HepG2 (cell line): ENCODE measurements around the gene C2orf74. TPM values are rescaled to one million over a fixed set of nuclear protein-coding genes. Genes with fewer than 3 reads are reported as not detected.
"Not testable (repeated sequence)": the region's sequence is repeated elsewhere in the genome, so short reads cannot be mapped to it uniquely, and the experiment has no call there.

Experiments used
- ATAC-seq: fragments of 200-7000 bp; cut with Tn5 transposase; 3 replicates; pipeline ENCODE4 v1.9.1; 2020; ENCODE audit warnings: mild to moderate bottlenecking, moderate library complexity
- BruUV-seq: library from RNA; stranded (reverse); fragments of 400-500 nt; replicated peaks from 2 replicates; lab custom pipeline; 2021; lab: Mats Ljungman, UMichigan
- CTCF ChIA-PET: fragments of 300-600 bp; formaldehyde crosslinking; extraction: SDS; loops from one replicate; lab custom pipeline; 2021; ENCODE audit warnings: low total read pairs, inconsistent platforms, low intra/inter-chr PET ratio; lab: Yijun Ruan, JAX
- POLR2A ChIA-PET: fragments of 350-600 bp; sonication (Branson Sonifier 250); formaldehyde crosslinking; loops from one replicate; lab custom pipeline; 2020; ENCODE audit warnings: antibody characterized with exemption, inconsistent platforms; lab: Yijun Ruan, JAX
- DNase-seq: peaks from one replicate; pipeline ENCODE4 v3.0.0-alpha.2; 2015; ENCODE audit warnings: low spot score
- FAIRE-seq: peaks from 3 replicates; lab custom pipeline; 2011; peaks lifted over from hg19 to GRCh38; lab: Jason Lieb, UNC
- H2AFZ ChIP-seq: one replicate; pipeline ENCODE4 v1.6.1; 2011; ENCODE audit warnings: low read length, inconsistent platforms
- H3K27ac ChIP-seq: fragments of 300-600 bp; 3 replicates; pipeline ENCODE4 v1.8.0; 2011; ENCODE audit warnings: mixed run types, mild to moderate bottlenecking, mixed read lengths, low read length, inconsistent platforms; ENCODE audit not compliant: insufficient read depth; ENCODE audit errors: extremely low read length
- H3K27me3 ChIP-seq, 2 experiments: fragments of 200-600 bp in 1 of 2; 2 replicates in 1 of 2; 3 replicates in 1 of 2; pipeline versions ENCODE4 v1.6.0 to v1.8.0; 2011; ENCODE audit warnings: low read length in 2 of 2, mild to moderate bottlenecking in 2 of 2, moderate library complexity in 2 of 2, inconsistent platforms in 1 of 2; ENCODE audit not compliant: insufficient read depth in 2 of 2, control insufficient read depth in 1 of 2
- H3K36me3 ChIP-seq, 2 experiments: fragments of 200-600 bp in 1 of 2; replicated peaks in 1 of 2; 2 replicates in 1 of 2; 3 replicates in 1 of 2; pipeline versions ENCODE4 v1.5.1 to v1.8.0; 2011; ENCODE audit warnings: low read length in 2 of 2, inconsistent platforms in 1 of 2; ENCODE audit not compliant: insufficient read depth in 2 of 2, control insufficient read depth in 1 of 2
- H3K4me1 ChIP-seq: 2 replicates; pipeline ENCODE4 v1.5.1; 2012; ENCODE audit warnings: low read length, inconsistent platforms; ENCODE audit not compliant: insufficient read depth
- H3K4me2 ChIP-seq: 2 replicates; pipeline ENCODE4 v1.6.0; 2011; ENCODE audit warnings: low read depth, low read length, inconsistent platforms
- H3K4me3 ChIP-seq, 3 experiments: fragments of 200-600 bp in 1 of 3; sonication (generic), shearing (Covaris generic) in 1 of 3; replicated peaks in 1 of 3; 2 replicates each; pipeline ENCODE4 v1.5.1; 2011 to 2016; ENCODE audit warnings: low read length in 3 of 3, inconsistent platforms in 2 of 3, low read depth in 2 of 3, mild to moderate bottlenecking in 2 of 3, control low read depth in 1 of 3, mixed read lengths in 1 of 3; ENCODE audit not compliant: insufficient read depth in 1 of 3
- H3K79me2 ChIP-seq: one replicate; pipeline ENCODE4 v1.6.1; 2011; ENCODE audit warnings: low read length, inconsistent platforms; ENCODE audit not compliant: insufficient read depth
- H3K9ac ChIP-seq: 2 replicates; pipeline ENCODE4 v1.6.0; 2011; ENCODE audit warnings: mild to moderate bottlenecking, low read depth, low read length, inconsistent platforms; ENCODE audit not compliant: insufficient read depth
- H3K9me3 ChIP-seq: 2 replicates; pipeline ENCODE4 v1.5.1; 2012; ENCODE audit warnings: mild to moderate bottlenecking, low read length
- H4K20me1 ChIP-seq: 2 replicates; pipeline ENCODE4 v1.6.0; 2011; ENCODE audit warnings: inconsistent platforms, mild to moderate bottlenecking, low read length, moderate library complexity; ENCODE audit not compliant: insufficient read depth
- AHR ChIP-seq: IDR thresholded peaks from 2 replicates; pipeline ENCODE4 v1.6.1; 2018; ENCODE audit warnings: missing genetic modification reagents, missing compliant biosample characterization
- ATF1 ChIP-seq: IDR thresholded peaks from 2 replicates; pipeline ENCODE4 v1.6.1; 2016; ENCODE audit warnings: mild to moderate bottlenecking, control low read depth
- CERS6 ChIP-seq: sonication (generic); formaldehyde crosslinking; IDR thresholded peaks from 2 replicates; pipeline ENCODE4 v1.5.0; 2020; ENCODE audit warnings: missing genetic modification reagents
- MAFG ChIP-seq: sonication (generic); formaldehyde crosslinking; IDR thresholded peaks from 2 replicates; pipeline ENCODE4 v1.5.1; 2020; ENCODE audit warnings: mild to moderate bottlenecking, missing genetic modification reagents
- POGZ ChIP-seq: sonication (generic); formaldehyde crosslinking; IDR thresholded peaks from 2 replicates; pipeline ENCODE4 v1.4.0; 2020; ENCODE audit warnings: mild to moderate bottlenecking, missing genetic modification reagents
- SALL2 ChIP-seq: sonication (generic); formaldehyde crosslinking; IDR thresholded peaks from 2 replicates; pipeline ENCODE4 v1.8.1; 2023; ENCODE audit warnings: mild to moderate bottlenecking, missing genetic modification reagents, inconsistent platforms
- SAP130 ChIP-seq: IDR thresholded peaks from 2 replicates; pipeline ENCODE4 v1.6.1; 2016; ENCODE audit warnings: low read depth
- SOX13 ChIP-seq, 3 experiments: fragments of 450-650 bp in 1 of 3; sonication (generic) in 1 of 3; formaldehyde crosslinking in 1 of 3; IDR thresholded peaks in 2 of 3; conservative IDR thresholded peaks in 1 of 3; 2 replicates each; pipeline versions ENCODE4 v1.5.0 to v1.6.1; 2016 to 2020; ENCODE audit warnings: antibody characterized with exemption in 1 of 3, mild to moderate bottlenecking in 1 of 3, missing compliant biosample characterization in 1 of 3, missing genetic modification reagents in 1 of 3, moderate library complexity in 1 of 3
- TBX3 ChIP-seq: fragments of 450-650 bp; IDR thresholded peaks from 2 replicates; pipeline ENCODE4 v1.6.1; 2017; ENCODE audit warnings: antibody characterized with exemption, mild to moderate bottlenecking, inconsistent platforms, borderline replicate concordance
- TCF12 ChIP-seq, 2 experiments: fragments of 450-650 bp in 1 of 2; sonication (generic) in 1 of 2; formaldehyde crosslinking in 1 of 2; IDR thresholded peaks; 2 replicates each; pipeline versions ENCODE4 v1.6.1 to v1.8.0; 2017 to 2022; ENCODE audit warnings: antibody characterized with exemption in 1 of 2, mild to moderate bottlenecking in 1 of 2, missing genetic modification reagents in 1 of 2, moderate library complexity in 1 of 2
- ZBTB44 ChIP-seq: sonication (generic); formaldehyde crosslinking; IDR thresholded peaks from 2 replicates; pipeline ENCODE4 v1.4.0; 2020; ENCODE audit warnings: missing genetic modification reagents
- ZFY ChIP-seq: sonication (generic); formaldehyde crosslinking; IDR thresholded peaks from 2 replicates; pipeline ENCODE4 v1.4.0; 2020; ENCODE audit warnings: missing genetic modification reagents
- ZNF121 ChIP-seq: sonication (generic); formaldehyde crosslinking; IDR thresholded peaks from 2 replicates; pipeline ENCODE4 v1.5.0; 2020; ENCODE audit warnings: mild to moderate bottlenecking, missing genetic modification reagents
- ZNF317 ChIP-seq: sonication (generic); formaldehyde crosslinking; IDR thresholded peaks from 2 replicates; pipeline ENCODE4 v1.5.0; 2020; ENCODE audit warnings: mild to moderate bottlenecking, missing genetic modification reagents
- ZNF33A ChIP-seq: sonication (generic); formaldehyde crosslinking; IDR thresholded peaks from 2 replicates; pipeline ENCODE4 v1.5.1; 2020; ENCODE audit warnings: missing genetic modification reagents, mild to moderate bottlenecking, moderate library complexity, borderline replicate concordance
- ZNF761 ChIP-seq: sonication (generic); formaldehyde crosslinking; conservative IDR thresholded peaks from 2 replicates; pipeline ENCODE4 v1.4.0; 2020; ENCODE audit warnings: mild to moderate bottlenecking, missing genetic modification reagents
- WGBS: methylation state at CpG from one replicate; pipeline ENCODE4 v1.1.6; 2017; ENCODE audit warnings: low lambda C conversion rate; 5-methylcytosine and 5-hydroxymethylcytosine counted together
- in situ Hi-C: cut with HindIII; loops from 2 replicates; pipeline ENCODE4 v1.10.0; 2017; ENCODE audit warnings: low pct_unique_long_range_greater_than_20kb; ENCODE audit not compliant: extremely low pct_ligation_motif_present
- intact Hi-C: fragments of 100-400 bp; cut with micrococcal nuclease; formaldehyde crosslinking; loops from one replicate; pipeline ENCODE4 v1.10.0; 2022; ENCODE audit not compliant: unreplicated experiment
- polyA plus RNA-seq, 8 experiments: library from polyadenylated mRNA; depleted of rRNA in 3 of 8; stranded (reverse) in 7 of 8; unstranded in 1 of 8; fragments of >200 nt; fragmentation: Illumina TruSeq in 4 of 8; extraction: Trizol in 4 of 8; gene quantifications; 2 replicates each; pipeline versions ENCODE4 v1.2.1 to v1.2.3, GENCODE V29; 2011 to 2016; ENCODE audit warnings: low read depth in 4 of 8, missing spikeins in 1 of 8, mixed read lengths in 1 of 8; ENCODE audit not compliant: insufficient read depth in 1 of 8
- total RNA-seq, 5 experiments: library from RNA; depleted of rRNA; stranded (reverse); fragments of >200 nt; fragmentation: Illumina TruSeq; extraction: Trizol; gene quantifications; 2 replicates each; pipeline ENCODE4 v1.2.3, GENCODE V29; 2016; ENCODE audit warnings: low read depth in 1 of 5

C2orf74 gene
- total and polyA plus RNA-seq, 2 of the 13 experiments (the other 11 are each of a cell fraction or from before 2014, with no cell fraction given), result 10.6 to 13.8 TPM

GRCh38 chr2:61165082-61165481 lies 3.1 kb downstream of the C2orf74 start:
- H3K4me3 ChIP-seq, H3K9me3 ChIP-seq, ATAC-seq, BruUV-seq, H4K20me1 ChIP-seq, CTCF ChIA-PET, DNase-seq, in situ Hi-C loops, intact Hi-C loops, H3K79me2 ChIP-seq, H3K27me3 ChIP-seq, H3K4me2 ChIP-seq, H3K9ac ChIP-seq, H3K4me1 ChIP-seq, H3K27ac ChIP-seq, H2AFZ ChIP-seq, FAIRE-seq: not testable (repeated sequence)
- 97% methylated on average over 7 of the region's 7 CpGs for WGBS
- peak; percentile 56 for TF ChIP-seq ZNF121 (CRISPR knock-in tag)
- POLR2A ChIA-PET, result interaction anchor here (1.4 to 1.9 kb wide), 2 partner anchors 10 to 12 kb away, joined by 4 read pairs; no protein-coding TSS in a partner anchor
- peaks cover 2 to 18% of the 10 kb centered on the region in 2 experiments; a peak in 4 of 5 replicates for H3K36me3 ChIP-seq

- no peaks in the 10 kb centered on the region for H3K79me2 ChIP-seq
- FAIRE-seq (no peak), ATAC-seq (no peak; the same call in 2 of the 3 replicates), DNase-seq (no peak)
- no peak overlapping the region for H3K4me2 ChIP-seq
- H4K20me1 ChIP-seq, result no peaks in the 10 kb centered on the region
- H3K4me1 ChIP-seq, result no peaks in the 10 kb centered on the region
- H3K36me3 ChIP-seq, result peaks cover 2 to 18% of the 10 kb centered on the region in 2 experiments; a peak in 4 of 5 replicates
- intact Hi-C loops, result no loop called here
- BruUV-seq, result no TSS peak
- POLR2A ChIA-PET, result no interaction called here
- H3K27ac ChIP-seq, result no peak overlapping the region
- 96% methylated on average over 3 of the region's 3 CpGs for WGBS
- H3K9ac ChIP-seq, result no peak overlapping the region
- in situ Hi-C loops, result no loop called here
- H3K4me3 ChIP-seq, result no peak overlapping the region
- H3K27me3 ChIP-seq, result no peaks in the 10 kb centered on the region
- H2AFZ ChIP-seq, result no peak overlapping the region
- CTCF ChIA-PET, result no interaction called here
- H3K9me3 ChIP-seq, result no peaks in the 10 kb centered on the region
- TF ChIP-seq SOX13 (IDR thresholded peaks at IDR 0.05) (no peak), SOX13 (CRISPR knock-in tag; conservative IDR thresholded peaks at IDR 0.05 in 1 of 2, IDR thresholded peaks at IDR 0.05 in 1 of 2) (no peak), MAFG (no peak), ATF1 (no peak), CERS6 (CRISPR knock-in tag) (no peak), POGZ (CRISPR knock-in tag) (no peak), ZFY (CRISPR knock-in tag) (no peak), ZNF761 (no peak), SAP130 (CRISPR knock-in tag) (no peak), SALL2 (CRISPR knock-in tag) (no peak), TBX3 (no peak), ZNF33A (no peak), ZNF317 (CRISPR knock-in tag) (no peak), TCF12 (IDR thresholded peaks at IDR 0.05) (no peak), TCF12 (CRISPR knock-in tag; IDR thresholded peaks at IDR 0.05) (no peak), ZBTB44 (CRISPR knock-in tag) (no peak), AHR (CRISPR knock-in tag) (no peak)
Observed at GRCh38 chr2:61165946-61166345, 4.0 kb downstream of the C2orf74 start.
